ENCODE results near the gene WRAP73.

WRAP73 gene

GRCh38 chr1:3611170-3612019, 38.5 kb downstream of the WRAP73 start, which contains the start of gene MEGF6:
MEGF6 (minus strand) TSS chr1:3611508; CDS start chr1:3611268, 240 bp downstream.
- peak; percentile 33 for DNase-seq (ENCODE audit: low read depth)

GRCh38 chr1:3610527-3611169, 39.3 kb downstream of the WRAP73 start:
- no peak for DNase-seq (ENCODE audit: low read depth)

GRCh38 chr1:3609769-3610526, 40.0 kb downstream of the WRAP73 start:
- no peak for DNase-seq (ENCODE audit: low read depth)

- no peak for DNase-seq (ENCODE audit: low read depth)
These were observed 40.7 kb downstream of the WRAP73 start for GRCh38 chr1:3609016-3609768.

GRCh38 chr1:3608154-3608553, 41.7 kb downstream of the WRAP73 start:
- DNase-seq (ENCODE audit: low read depth) = no peak

GRCh38 chr1:3607703-3608065, 42.2 kb downstream of the WRAP73 start:
- DNase-seq (ENCODE audit: low read depth) = no peak

- no peak for DNase-seq (ENCODE audit: low read depth)
These were observed 42.9 kb downstream of the WRAP73 start for GRCh38 chr1:3606779-3607702.

- no peak for DNase-seq (ENCODE audit: low read depth)
These were observed 44.7 kb downstream of the WRAP73 start for GRCh38 chr1:3604997-3605823.

GRCh38 chr1:3604468-3604974, 45.4 kb downstream of the WRAP73 start:
- DNase-seq (ENCODE audit: low read depth) = no peak

- DNase-seq (ENCODE audit: low read depth) = no peak
These were observed 46.1 kb downstream of the WRAP73 start for GRCh38 chr1:3603571-3604467.

- no peak for DNase-seq (ENCODE audit: low read depth)
These were observed 46.7 kb downstream of the WRAP73 start for GRCh38 chr1:3603156-3603555.

- no peak for DNase-seq (ENCODE audit: low read depth)
These were observed 47.5 kb downstream of the WRAP73 start for GRCh38 chr1:3602375-3602774.

- no peak for DNase-seq (ENCODE audit: low read depth)
These were observed 48.2 kb downstream of the WRAP73 start for GRCh38 chr1:3601743-3602142.

GRCh38 chr1:3600354-3600753, 49.5 kb downstream of the WRAP73 start:
- no peak for DNase-seq (ENCODE audit: low read depth)

GRCh38 chr1:3599816-3600215, 50.1 kb downstream of the WRAP73 start:
- no peak for DNase-seq (ENCODE audit: low read depth)

GRCh38 chr1:3599286-3599811, 50.6 kb downstream of the WRAP73 start:
- DNase-seq (ENCODE audit: low read depth) = no peak

- DNase-seq (ENCODE audit: low read depth) = no peak
These were observed 51.2 kb downstream of the WRAP73 start for GRCh38 chr1:3598522-3599285.

GRCh38 chr1:3598051-3598491, 51.8 kb downstream of the WRAP73 start:
- DNase-seq (ENCODE audit: low read depth) = no peak

Measured in stimulated activated CD8-positive, alpha-beta memory T cell treated with anti-CD3 and anti-CD28 coated beads, Interleukin-12 subunit alpha, Interleukin-12 subunit beta, amount 100 ng/mL, for 1 hour (primary cell).